Activated CD4-positive, CD25-positive, alpha-beta regulatory T cell (primary cell): ENCODE results near the gene TAP1.

Experiments used
- DNase-seq, 4 experiments: peaks; one replicate each; lab custom pipeline; 2025; lab: John Stamatoyannopoulos, UW

Gene TAP1

GRCh38 chr6:32799168-32799567 lies 54.3 kb downstream of the TAP1 start:
- DNase-seq: no peak

GRCh38 chr6:32796848-32797776 lies 56.4 kb downstream of the TAP1 start:
- DNase-seq: peak; percentile 38 to 81 (median 54)
